DND-41 (cell line): Measurements from ENCODE around the gene CXCL11.

Source experiments
- ATAC-seq: fragments of 200-7000 bp; cut with Tn5 transposase; 3 replicates; pipeline ENCODE4 v1.9.1; 2021; ENCODE audit warnings: low read depth; ENCODE audit not compliant: insufficient read depth
- DNase-seq: peaks from one replicate; pipeline ENCODE4 v3.0.0-alpha.2; 2020
- H2AFZ ChIP-seq: 2 replicates; pipeline ENCODE4 v1.6.0; 2012; ENCODE audit warnings: low read depth, low read length
- H3K27ac ChIP-seq: 2 replicates; pipeline ENCODE4 v1.5.1; 2012; ENCODE audit warnings: low read length, inconsistent platforms
- H3K27me3 ChIP-seq: fragments of 200-600 bp; sonication (generic); 2 replicates; pipeline ENCODE4 v1.6.0; 2012; ENCODE audit warnings: low read length, mild to moderate bottlenecking, inconsistent platforms; ENCODE audit not compliant: insufficient read depth, poor library complexity
- H3K36me3 ChIP-seq: 2 replicates; pipeline ENCODE4 v1.5.1; 2012; ENCODE audit warnings: low read length, inconsistent platforms; ENCODE audit not compliant: insufficient read depth
- H3K4me1 ChIP-seq: 2 replicates; pipeline ENCODE4 v1.5.1; 2012; ENCODE audit warnings: mild to moderate bottlenecking, low read length; ENCODE audit not compliant: insufficient read depth
- H3K4me2 ChIP-seq: 2 replicates; pipeline ENCODE4 v1.6.0; 2012; ENCODE audit warnings: mild to moderate bottlenecking, moderate library complexity, low read length, inconsistent platforms; ENCODE audit not compliant: insufficient read depth
- H3K4me3 ChIP-seq, 2 experiments: fragments of 200-600 bp in 1 of 2; shearing (Covaris generic) in 1 of 2; 2 replicates each; pipeline ENCODE4 v1.5.1; 2012 to 2016; ENCODE audit warnings: inconsistent platforms in 2 of 2, low read length in 2 of 2, mild to moderate bottlenecking in 2 of 2, low read depth in 1 of 2, moderate library complexity in 1 of 2
- H3K79me2 ChIP-seq: 2 replicates; pipeline ENCODE4 v1.6.0; 2012; ENCODE audit warnings: low read length, inconsistent platforms; ENCODE audit not compliant: insufficient read depth
- H3K9ac ChIP-seq: 2 replicates; pipeline ENCODE4 v1.6.0; 2012; ENCODE audit warnings: low read depth, mild to moderate bottlenecking, inconsistent platforms, low read length, moderate library complexity
- H3K9me3 ChIP-seq: 2 replicates; pipeline ENCODE4 v1.5.1; 2012; ENCODE audit warnings: low read length, moderate library complexity, mild to moderate bottlenecking, inconsistent platforms; ENCODE audit not compliant: insufficient read depth, severe bottlenecking
- H4K20me1 ChIP-seq: 2 replicates; pipeline ENCODE4 v1.6.0; 2012; ENCODE audit warnings: low read length; ENCODE audit not compliant: insufficient read depth
- CTCF ChIP-seq: IDR thresholded peaks from 2 replicates; pipeline ENCODE4 v1.5.1; 2012; ENCODE audit warnings: borderline replicate concordance, low read length, moderate library complexity, mild to moderate bottlenecking; ENCODE audit not compliant: poor library complexity, severe bottlenecking; ENCODE audit errors: extremely low read depth
- EZH2 ChIP-seq: IDR thresholded peaks from 3 replicates; pipeline ENCODE4 v1.6.1; 2012; ENCODE audit warnings: borderline replicate concordance, low read depth, mild to moderate bottlenecking, moderate library complexity, low read length, inconsistent platforms; ENCODE audit not compliant: severe bottlenecking

Gene CXCL11

GRCh38 chr4:76017056-76017686 lies 18.7 kb downstream of the CXCL11 start:
- no peak for ATAC-seq

GRCh38 chr4:76016393-76016792 lies 19.5 kb downstream of the CXCL11 start:
- DNase-seq (no peak), ATAC-seq (peak; percentile 40; the same call in 1 of the 3 replicates)
- H3K4me1 ChIP-seq: no peaks in the 10 kb centered on the region
- no peak overlapping the region for H3K9ac ChIP-seq
- H3K27ac ChIP-seq: no peak overlapping the region
- H3K36me3 ChIP-seq: no peaks in the 10 kb centered on the region
- H3K4me3 ChIP-seq: no peak overlapping the region
- H2AFZ ChIP-seq: no peak overlapping the region
- no peaks in the 10 kb centered on the region for H3K27me3 ChIP-seq
- TF ChIP-seq CTCF: no peak
- TF ChIP-seq EZH2: no peak
- H3K9me3 ChIP-seq: no peaks in the 10 kb centered on the region
- no peak overlapping the region for H3K4me2 ChIP-seq
- H3K79me2 ChIP-seq: no peaks in the 10 kb centered on the region
- no peaks in the 10 kb centered on the region for H4K20me1 ChIP-seq

More at GRCh38 chr4:76017056-76017686, 18.7 kb downstream of the CXCL11 start:
- no peak overlapping the region for H3K27ac ChIP-seq
- no peaks in the 10 kb centered on the region for H3K9me3 ChIP-seq
- no peaks in the 10 kb centered on the region for H3K79me2 ChIP-seq
- H2AFZ ChIP-seq: no peak overlapping the region
- TF ChIP-seq CTCF (no peak), EZH2 (no peak)
- no peak for DNase-seq
- H3K4me2 ChIP-seq: no peak overlapping the region
- H3K4me3 ChIP-seq: no peak overlapping the region
- H3K9ac ChIP-seq: no peak overlapping the region
- no peaks in the 10 kb centered on the region for H3K36me3 ChIP-seq
- peaks cover 4% of the 10 kb centered on the region for H3K27me3 ChIP-seq
- no peaks in the 10 kb centered on the region for H3K4me1 ChIP-seq
- no peaks in the 10 kb centered on the region for H4K20me1 ChIP-seq

GRCh38 chr4:76013540-76013939 lies 22.3 kb downstream of the CXCL11 start:
- DNase-seq (no peak), ATAC-seq (no peak)
- Histone ChIP-seq H3K27me3 (peaks cover 2% of the 10 kb centered on the region), H3K9ac (no peak overlapping the region), H4K20me1 (no peaks in the 10 kb centered on the region), H3K79me2 (no peaks in the 10 kb centered on the region), H3K36me3 (no peaks in the 10 kb centered on the region), H3K4me1 (no peaks in the 10 kb centered on the region), H3K27ac (no peak overlapping the region), H3K4me3 (no peak overlapping the region), H2AFZ (no peak overlapping the region), H3K9me3 (no peaks in the 10 kb centered on the region), H3K4me2 (no peak overlapping the region)
- TF ChIP-seq EZH2: no peak
- no peak for TF ChIP-seq CTCF
